ENCODE data around the gene CDH13. TPM values are rescaled to one million over a fixed set of nuclear protein-coding genes. Genes with fewer than 3 reads are reported as not detected.

CDH13 gene
- total RNA-seq, 1 donor from 2014 or later = 161 TPM

- Histone ChIP-seq H3K27ac (replicated peaks) (no peak overlapping the region), H3K36me3 (no peaks in the 10 kb centered on the region), H3K27me3 (ENCODE audit: low read depth) (no peaks in the 10 kb centered on the region), H3K4me3 (no peak overlapping the region), H3K4me1 (peaks cover 47% of the 10 kb centered on the region), H3K9me3 (replicated peaks) (no peaks in the 10 kb centered on the region)
- TF ChIP-seq CTCF (IDR thresholded peaks at IDR 0.05; ENCODE audit: borderline replicate concordance) = no peak
- intact Hi-C loops (cut with micrococcal nuclease) = no loop called here
- no peak for DNase-seq
Measured at GRCh38 chr16:82776470-82777146, 149.8 kb downstream of the CDH13 start.

GRCh38 chr16:82782715-82783251 lies 156.0 kb downstream of the CDH13 start:
- no peaks in the 10 kb centered on the region for H3K27me3 ChIP-seq (ENCODE audit: low read depth)
- H3K9me3 ChIP-seq (replicated peaks) = no peaks in the 10 kb centered on the region
- no peak for TF ChIP-seq CTCF (IDR thresholded peaks at IDR 0.05; ENCODE audit: borderline replicate concordance)
- H3K4me3 ChIP-seq = no peak overlapping the region
- peaks cover 48% of the 10 kb centered on the region for H3K4me1 ChIP-seq
- intact Hi-C loops (cut with micrococcal nuclease) = no loop called here
- peak; percentile 27 for DNase-seq
- H3K36me3 ChIP-seq = no peaks in the 10 kb centered on the region
- peak overlapping the region; percentile 62 for H3K27ac ChIP-seq (replicated peaks)

GRCh38 chr16:82783933-82784572 lies 157.3 kb downstream of the CDH13 start:
- TF ChIP-seq CTCF (IDR thresholded peaks at IDR 0.05; ENCODE audit: borderline replicate concordance) = no peak
- Histone ChIP-seq H3K27me3 (ENCODE audit: low read depth) (no peaks in the 10 kb centered on the region), H3K27ac (replicated peaks) (no peak overlapping the region), H3K36me3 (no peaks in the 10 kb centered on the region), H3K4me1 (peaks cover 51% of the 10 kb centered on the region), H3K4me3 (no peak overlapping the region), H3K9me3 (replicated peaks) (no peaks in the 10 kb centered on the region)
- DNase-seq = no peak
- intact Hi-C loops (cut with micrococcal nuclease) = no loop called here

GRCh38 chr16:82784573-82784968 lies 157.8 kb downstream of the CDH13 start:
- TF ChIP-seq CTCF (IDR thresholded peaks at IDR 0.05; ENCODE audit: borderline replicate concordance) = no peak
- H3K4me1 ChIP-seq = peaks cover 51% of the 10 kb centered on the region
- H3K4me3 ChIP-seq = no peak overlapping the region
- no peak for DNase-seq
- intact Hi-C loops (cut with micrococcal nuclease) = no loop called here
- no peaks in the 10 kb centered on the region for H3K9me3 ChIP-seq (replicated peaks)
- no peak overlapping the region for H3K27ac ChIP-seq (replicated peaks)
- no peaks in the 10 kb centered on the region for H3K27me3 ChIP-seq (ENCODE audit: low read depth)
- no peaks in the 10 kb centered on the region for H3K36me3 ChIP-seq

- Histone ChIP-seq H3K36me3 (no peaks in the 10 kb centered on the region), H3K27ac (replicated peaks) (no peak overlapping the region), H3K4me3 (no peak overlapping the region), H3K27me3 (ENCODE audit: low read depth) (no peaks in the 10 kb centered on the region), H3K4me1 (peaks cover 16% of the 10 kb centered on the region), H3K9me3 (replicated peaks) (no peaks in the 10 kb centered on the region)
- no peak for TF ChIP-seq CTCF (IDR thresholded peaks at IDR 0.05; ENCODE audit: borderline replicate concordance)
- intact Hi-C loops (cut with micrococcal nuclease) = no loop called here
- DNase-seq = no peak
Measured at GRCh38 chr16:82788225-82788624, 161.5 kb downstream of the CDH13 start.

Data from left ventricle myocardium inferior (tissue), 1 donor.